K562 (cell line): Measurements from ENCODE around the gene CCDC116. TPM values are rescaled to one million over a fixed set of nuclear protein-coding genes. Genes with fewer than 3 reads are reported as not detected.
A peak's percentile ranks its signal among the peaks of the same experiment; 100 is the strongest.

ENCODE experiments used
- ATAC-seq: fragments of 200-7000 bp; cut with Tn5 transposase; 3 replicates; pipeline ENCODE4 v1.9.1; 2020; ENCODE audit warnings: moderate library complexity
- BruUV-seq: library from RNA; stranded (reverse); fragments of 400-500 nt; replicated peaks from 2 replicates; lab custom pipeline; 2021; lab: Mats Ljungman, UMichigan
- CTCF ChIA-PET: fragments of 300-600 bp; formaldehyde crosslinking; extraction: SDS; loops from one replicate; lab custom pipeline; 2021; ENCODE audit warnings: low intra/inter-chr PET ratio; lab: Yijun Ruan, JAX
- POLR2A ChIA-PET: fragments of 300-600, 350-650 bp; sonication (Branson Sonifier 250); formaldehyde crosslinking; extraction: SDS; loops from one replicate; lab custom pipeline; 2021; ENCODE audit warnings: antibody characterized with exemption, inconsistent platforms; lab: Yijun Ruan, JAX
- DNase-seq, 4 experiments: peaks; one replicate each; pipeline versions ENCODE4 v3.0.0 to v3.0.0-alpha.2; 2011 to 2018; ENCODE audit warnings: low spot score in 3 of 4, mixed read lengths in 3 of 4; ENCODE audit errors: extremely low read depth in 1 of 4
- FAIRE-seq: peaks from 2 replicates; lab custom pipeline; 2011; peaks lifted over from hg19 to GRCh38; lab: Jason Lieb, UNC
- H2AFZ ChIP-seq: 2 replicates; pipeline ENCODE4 v1.6.0; 2011; ENCODE audit warnings: low read depth, low read length, control low read depth, inconsistent platforms
- H3K27ac ChIP-seq: fragments of 200-600 bp; 3 replicates; pipeline ENCODE4 v1.8.0; 2011; ENCODE audit warnings: low read depth, mild to moderate bottlenecking, control low read depth, inconsistent platforms, low read length, moderate library complexity, mixed read lengths; ENCODE audit errors: extremely low read depth
- H3K27me3 ChIP-seq, 2 experiments: fragments of 300-600 bp in 1 of 2; 2 replicates in 1 of 2; 3 replicates in 1 of 2; pipeline versions ENCODE4 v1.6.0 to v1.8.0; 2011; ENCODE audit warnings: inconsistent platforms in 2 of 2, low read length in 2 of 2, mild to moderate bottlenecking in 1 of 2, mixed read lengths in 1 of 2, moderate library complexity in 1 of 2; ENCODE audit not compliant: control insufficient read depth in 2 of 2, insufficient read depth in 2 of 2
- H3K36me3 ChIP-seq: fragments of 300-600 bp; 3 replicates; pipeline ENCODE4 v1.8.0; 2011; ENCODE audit warnings: mild to moderate bottlenecking, low read length, inconsistent platforms; ENCODE audit not compliant: control insufficient read depth, insufficient read depth
- H3K4me1 ChIP-seq, 2 experiments: fragments of 200-600 bp in 1 of 2; replicated peaks in 1 of 2; 2 replicates in 1 of 2; 3 replicates in 1 of 2; pipeline versions ENCODE4 v1.5.1 to v1.8.0; 2011; ENCODE audit warnings: inconsistent platforms in 2 of 2, low read length in 2 of 2, mild to moderate bottlenecking in 1 of 2, mixed read lengths in 1 of 2, moderate library complexity in 1 of 2; ENCODE audit not compliant: control insufficient read depth in 2 of 2, insufficient read depth in 2 of 2
- H3K4me2 ChIP-seq: 2 replicates; pipeline ENCODE4 v1.6.1; 2011; ENCODE audit warnings: low read length, control low read depth, inconsistent platforms, mixed read lengths; ENCODE audit not compliant: insufficient read depth
- H3K4me3 ChIP-seq: fragments of 200-600 bp; sonication (generic), shearing (Covaris generic); 2 replicates; pipeline ENCODE4 v1.5.1; 2016; ENCODE audit warnings: control low read depth, inconsistent platforms
- H3K79me2 ChIP-seq: fragments of 200-600 bp; 3 replicates; pipeline ENCODE4 v1.8.0; 2011; ENCODE audit warnings: low read length, inconsistent platforms; ENCODE audit not compliant: control insufficient read depth, insufficient read depth
- H3K9ac ChIP-seq, 2 experiments: 2 replicates each; pipeline versions ENCODE4 v1.6.0 to v1.6.1; 2011; ENCODE audit warnings: low read depth in 2 of 2, low read length in 2 of 2, control low read depth in 1 of 2, inconsistent platforms in 1 of 2, mild to moderate bottlenecking in 1 of 2, mixed read lengths in 1 of 2; ENCODE audit not compliant: insufficient read depth in 1 of 2
- H3K9me1 ChIP-seq: one replicate; pipeline ENCODE4 v1.6.0; 2011; ENCODE audit warnings: inconsistent platforms, mild to moderate bottlenecking, low read length, moderate library complexity; ENCODE audit not compliant: control insufficient read depth, insufficient read depth
- H3K9me3 ChIP-seq: replicated peaks from 2 replicates; pipeline ENCODE4 v1.5.1; 2011; ENCODE audit warnings: low read depth, low read length, inconsistent platforms; ENCODE audit not compliant: control insufficient read depth, insufficient read depth
- H4K20me1 ChIP-seq: replicated peaks from 2 replicates; pipeline ENCODE4 v1.6.1; 2011; ENCODE audit warnings: low read length, inconsistent platforms, mixed read lengths; ENCODE audit not compliant: control insufficient read depth, insufficient read depth
- ARHGAP35 ChIP-seq: fragments of 450-650 bp; IDR thresholded peaks from 2 replicates; pipeline ENCODE4 v1.6.1; 2018; ENCODE audit not compliant: partially characterized antibody
- CAMTA2 ChIP-seq: fragments of 250-450 bp; sonication (Bioruptor Pico); conservative IDR thresholded peaks from 2 replicates; pipeline ENCODE4 v1.5.1; 2022
- ELF1 ChIP-seq: fragments of 200-800 bp; sonication (Bioruptor generic); IDR thresholded peaks from 2 replicates; pipeline ENCODE4 v1.6.1; 2016; ENCODE audit warnings: missing genetic modification characterization, missing compliant biosample characterization
- ETV6 ChIP-seq, 3 experiments: fragments of 150-350 bp in 1 of 3; sonication (generic) in 1 of 3; formaldehyde crosslinking in 1 of 3; IDR thresholded peaks; 2 replicates each; pipeline versions ENCODE4 v1.6.1 to v1.8.0; 2014 to 2022; ENCODE audit warnings: borderline replicate concordance in 2 of 3, low read depth in 2 of 3, antibody characterized with exemption in 1 of 3, low read length in 1 of 3, mild to moderate bottlenecking in 1 of 3, missing genetic modification reagents in 1 of 3
- HIVEP1 ChIP-seq: fragments of 250-450 bp; sonication (Bioruptor Pico); IDR thresholded peaks from 2 replicates; pipeline ENCODE4 v1.4.0; 2020; ENCODE audit warnings: mild to moderate bottlenecking
- ILF3 ChIP-seq: fragments of 450-650 bp; IDR thresholded peaks from 2 replicates; pipeline ENCODE4 v1.6.1; 2018; ENCODE audit warnings: antibody characterized with exemption, mild to moderate bottlenecking, moderate library complexity, borderline replicate concordance
- MEF2A ChIP-seq: IDR thresholded peaks from 2 replicates; pipeline ENCODE4 v1.6.1; 2011; ENCODE audit warnings: low read depth, mild to moderate bottlenecking, low read length, moderate library complexity; ENCODE audit not compliant: control insufficient read depth
- NR2C1 ChIP-seq, 2 experiments: fragments of 450-650 bp; IDR thresholded peaks; 2 replicates each; pipeline ENCODE4 v1.6.1; 2017; ENCODE audit warnings: mild to moderate bottlenecking in 2 of 2, antibody characterized with exemption in 1 of 2, inconsistent platforms in 1 of 2, missing compliant biosample characterization in 1 of 2, missing genetic modification characterization in 1 of 2
- PHF8 ChIP-seq: fragments of 200-600 bp; sonication (generic); IDR thresholded peaks from 2 replicates; pipeline ENCODE4 v1.6.1; 2012; ENCODE audit warnings: mixed run types, mild to moderate bottlenecking, inconsistent platforms, low read length, moderate library complexity, borderline replicate concordance
- PTTG1 ChIP-seq: fragments of 450-650 bp; IDR thresholded peaks from 2 replicates; pipeline ENCODE4 v1.6.1; 2016; ENCODE audit warnings: low read depth, mild to moderate bottlenecking, missing genetic modification characterization, missing compliant biosample characterization
- RFX7 ChIP-seq: fragments of 250-450 bp; sonication (Bioruptor Pico); IDR thresholded peaks from 2 replicates; pipeline ENCODE4 v1.5.1; 2021; ENCODE audit warnings: mild to moderate bottlenecking
- SMARCE1 ChIP-seq: fragments of 450-650 bp; IDR thresholded peaks from 2 replicates; pipeline ENCODE4 v1.7.1; 2016; ENCODE audit warnings: mild to moderate bottlenecking
- ZBTB33 ChIP-seq: sonication (generic); formaldehyde crosslinking; IDR thresholded peaks from 2 replicates; pipeline ENCODE4 v1.8.1; 2023; ENCODE audit warnings: mild to moderate bottlenecking, missing genetic modification reagents
- ZNF384 ChIP-seq: IDR thresholded peaks from 2 replicates; pipeline ENCODE4 v1.6.1; 2012; ENCODE audit warnings: low read depth, low read length, improper control_type of control experiment
- ZNF41 ChIP-seq: fragments of 250-450 bp; sonication (Bioruptor Pico); conservative IDR thresholded peaks from 2 replicates; pipeline ENCODE4 v1.4.0; 2020; ENCODE audit warnings: mild to moderate bottlenecking
- ZNF707 ChIP-seq: fragments of 250-450 bp; sonication (Bioruptor Pico); conservative IDR thresholded peaks from 2 replicates; pipeline ENCODE4 v1.8.0; 2022; ENCODE audit warnings: inconsistent platforms, mild to moderate bottlenecking, moderate library complexity
- ZNF717 ChIP-seq: fragments of 250-450 bp; sonication (Bioruptor Pico); IDR thresholded peaks from 2 replicates; pipeline ENCODE4 v1.5.0; 2021
- WGBS: fragments of 100-300 bp; shearing (Covaris generic); methylation state at CpG from one replicate; pipeline ENCODE4 v1.1.6; 2016; ENCODE audit warnings: low coverage, mixed read lengths; ENCODE audit not compliant: insufficient coverage; ENCODE audit errors: missing lambda C conversion rate; 5-methylcytosine and 5-hydroxymethylcytosine counted together
- in situ Hi-C: fragments of 300-500 bp; cut with MboI; formaldehyde crosslinking; loops from 4 replicates; pipeline ENCODE4 v1.15.0; 2018; ENCODE audit warnings: inconsistent platforms, mixed read lengths
- intact Hi-C: fragments of 100-400 bp; cut with micrococcal nuclease; formaldehyde crosslinking; loops from 2 replicates; pipeline ENCODE4 v1.14.2; 2022
- polyA plus RNA-seq, 8 experiments: library from polyadenylated mRNA; depleted of rRNA in 4 of 8; stranded (reverse) in 5 of 8; unstranded in 3 of 8; fragments of >200 nt; fragmentation: Nextera tagmentation in 2 of 8; fragmentation: Illumina TruSeq in 1 of 8; extraction: Ambion mirVana in 2 of 8; extraction: Trizol in 1 of 8; gene quantifications; 2 replicates each; pipeline versions ENCODE4 v1.2.1 to v1.2.3, GENCODE V29; 2011 to 2014; ENCODE audit warnings: inconsistent platforms in 1 of 8, missing spikeins in 1 of 8
- total RNA-seq, 7 experiments: library from RNA; depleted of rRNA in 6 of 7; stranded (reverse); fragments of >200 nt in 6 of 7; fragmentation: Illumina TruSeq in 2 of 7; extraction: Trizol in 2 of 7; gene quantifications; 2 replicates each; pipeline versions ENCODE4 v1.2.1 to v1.2.3, GENCODE V29; 2011 to 2021; ENCODE audit warnings: low replicate concordance in 1 of 7
- TF ChIP-seq, protein P1 (sequence below): fragments of 450-650 bp; IDR thresholded peaks from 2 replicates; pipeline ENCODE4 v1.6.1; 2016

CCDC116 gene
- total and polyA plus RNA-seq, 9 of the 15 experiments (the other 6 are each of a cell fraction or from before 2014, with no cell fraction given) = 1.6 to 11.3 (median 4.7) TPM

DNA sequence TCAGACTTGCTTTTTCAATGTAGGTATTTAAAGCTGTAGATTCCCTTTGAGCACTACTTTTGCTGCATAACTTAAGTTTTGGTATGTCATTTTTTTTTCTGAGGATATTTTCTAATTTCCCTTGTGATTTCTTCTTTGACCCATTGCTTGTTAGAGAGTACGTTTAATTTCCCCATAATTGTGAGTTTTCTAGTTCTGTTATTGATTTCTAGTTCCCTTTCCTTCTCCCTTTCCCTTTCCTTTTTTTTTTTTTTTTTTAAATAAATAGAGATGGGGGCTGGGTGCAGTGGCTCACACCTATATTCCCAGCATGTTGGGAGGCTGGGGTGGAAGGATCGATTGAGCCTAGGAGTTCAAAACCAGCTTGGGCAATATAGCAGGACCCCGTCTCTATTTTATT lies 34.3 kb upstream of the CCDC116 start:
- Histone ChIP-seq H3K27me3 (peaks cover 0 to 2% of the 10 kb centered on the region in 2 experiments; a peak in 1 of 5 replicates), H3K4me1 (peaks cover 0 to 5% of the 10 kb centered on the region in 2 experiments; a peak in 3 of 5 replicates), H3K79me2 (peaks cover 95% of the 10 kb centered on the region), H3K4me2 (no peak overlapping the region), H2AFZ (no peak overlapping the region), H4K20me1 (peaks cover 45% of the 10 kb centered on the region), H3K9me3 (no peaks in the 10 kb centered on the region), H3K9ac (no peak overlapping the region), H3K9me1 (peaks cover 12% of the 10 kb centered on the region), H3K4me3 (no peak overlapping the region), H3K36me3 (peaks cover 74% of the 10 kb centered on the region), H3K27ac (no peak overlapping the region)
- ChIA-PET CTCF (no interaction called here), POLR2A (interaction anchor here (0.6 to 76.8 kb wide), 4 partner anchors 11 to 146 kb away, joined by 3 to 4622 read pairs (median 2313); partner anchors contain the start of genes CCDC116, SDF2L1 and YDJC)
- DNase-seq (no peak), ATAC-seq (no peak), FAIRE-seq (no peak)
- WGBS = 70% methylated on average over 3 of the region's 3 CpGs
- in situ Hi-C loops (no loop called here), intact Hi-C loops (no loop called here)
- BruUV-seq = no TSS peak
- TF ChIP-seq, protein P1, sequence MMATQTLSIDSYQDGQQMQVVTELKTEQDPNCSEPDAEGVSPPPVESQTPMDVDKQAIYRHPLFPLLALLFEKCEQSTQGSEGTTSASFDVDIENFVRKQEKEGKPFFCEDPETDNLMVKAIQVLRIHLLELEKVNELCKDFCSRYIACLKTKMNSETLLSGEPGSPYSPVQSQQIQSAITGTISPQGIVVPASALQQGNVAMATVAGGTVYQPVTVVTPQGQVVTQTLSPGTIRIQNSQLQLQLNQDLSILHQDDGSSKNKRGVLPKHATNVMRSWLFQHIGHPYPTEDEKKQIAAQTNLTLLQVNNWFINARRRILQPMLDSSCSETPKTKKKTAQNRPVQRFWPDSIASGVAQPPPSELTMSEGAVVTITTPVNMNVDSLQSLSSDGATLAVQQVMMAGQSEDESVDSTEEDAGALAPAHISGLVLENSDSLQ = no peak
- TF ChIP-seq SMARCE1 (no peak), MEF2A (no peak), ZNF384 (0 out of 2 replicates have a peak, but pooled peaks have one; percentile 11), ETV6 (IDR thresholded peaks at IDR 0.05; ENCODE audit: borderline replicate concordance in 1 of 2, low read depth in 2 of 2, low read length in 1 of 2) (no peak), ETV6 (CRISPR knock-in tag; IDR thresholded peaks at IDR 0.05; ENCODE audit: borderline replicate concordance) (0 out of 2 replicates have a peak, but pooled peaks have one; percentile 56), PTTG1 (tag) (no peak), ELF1 (peak; percentile 51; the same call in 1 of the 2 replicates), CAMTA2 (no peak), ZNF41 (no peak), ARHGAP35 (no peak), ZNF707 (CRISPR knock-in tag) (no peak), NR2C1 (IDR thresholded peaks at IDR 0.05) (no peak), NR2C1 (tag; IDR thresholded peaks at IDR 0.05) (no peak), ILF3 (no peak), RFX7 (CRISPR knock-in tag) (0 out of 2 replicates have a peak, but pooled peaks have one; percentile 53), PHF8 (no peak), HIVEP1 (CRISPR knock-in tag) (no peak), ZBTB33 (CRISPR knock-in tag) (0 out of 2 replicates have a peak, but pooled peaks have one; percentile 38), ZNF717 (no peak)
